Progenitor cell of endocrine pancreas (in vitro differentiated cells): Measurements from ENCODE around the gene MACF1. TPM values are rescaled to one million over a fixed set of nuclear protein-coding genes. Genes with fewer than 3 reads are reported as not detected.

ENCODE experiments used
- DNase-seq: peaks from one replicate; pipeline ENCODE4 v3.0.0; 2021; ENCODE audit warnings: low spot score; ENCODE audit not compliant: unreplicated experiment
- H3K27ac Mint-ChIP-seq: 2 replicates; pipeline ENCODE4 v1.8.0; 2021; ENCODE audit warnings: mild to moderate bottlenecking, moderate library complexity, mixed read lengths
- H3K27me3 Mint-ChIP-seq: 2 replicates; pipeline ENCODE4 v1.8.0; 2021; ENCODE audit warnings: mixed read lengths
- H3K36me3 Mint-ChIP-seq: 2 replicates; pipeline ENCODE4 v1.8.0; 2022; ENCODE audit warnings: mixed read lengths; ENCODE audit not compliant: insufficient read depth
- H3K4me1 Mint-ChIP-seq: 2 replicates; pipeline ENCODE4 v1.8.0; 2021; ENCODE audit warnings: low read depth, mixed read lengths
- H3K4me3 Mint-ChIP-seq: 2 replicates; pipeline ENCODE4 v1.8.0; 2021; ENCODE audit warnings: low read depth, mild to moderate bottlenecking, moderate library complexity, mixed read lengths
- H3K9me3 Mint-ChIP-seq: 2 replicates; pipeline ENCODE4 v1.8.0; 2021; ENCODE audit warnings: low read depth, mixed read lengths
- total RNA-seq: library from RNA; stranded (reverse); gene quantifications from 2 replicates; pipeline ENCODE4 v1.2.1, GENCODE V29; 2021
- TF ChIP-seq, protein P1 (sequence below): fragments of 200-600 bp; sonication (generic); IDR thresholded peaks from one replicate; pipeline ENCODE4 v1.5.0; 2021; ENCODE audit warnings: antibody characterized with exemption, mild to moderate bottlenecking; ENCODE audit not compliant: unreplicated experiment

The MACF1 gene
- total RNA-seq, 1 donor from 2014 or later, result 241 TPM

DNA sequence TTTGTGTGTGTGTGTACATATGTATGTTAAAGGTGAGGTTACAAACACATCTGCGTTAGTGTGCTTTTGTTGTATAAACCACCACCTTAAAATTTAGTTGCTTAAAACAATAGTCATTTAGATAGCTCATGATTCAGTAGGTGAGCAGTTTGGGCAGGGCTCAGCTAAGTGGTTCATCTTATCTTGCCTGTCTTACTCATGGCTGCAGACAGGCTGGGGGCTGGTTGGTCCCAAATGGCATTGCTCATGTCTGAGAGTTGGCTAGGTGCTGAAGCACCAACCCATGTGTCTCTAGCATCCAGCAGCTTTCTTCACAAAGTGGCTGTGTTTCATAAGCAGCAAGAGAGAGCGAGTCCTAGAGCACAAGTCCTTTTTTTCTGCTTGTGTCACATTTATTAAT lies 91.4 kb downstream of the MACF1 start:
- Mint-ChIP-seq H3K4me1 (no peaks in the 10 kb centered on the region), H3K27me3 (no peaks in the 10 kb centered on the region), H3K36me3 (peaks cover 30% of the 10 kb centered on the region), H3K9me3 (no peaks in the 10 kb centered on the region), H3K27ac (no peak overlapping the region), H3K4me3 (no peak overlapping the region)
- DNase-seq, result no peak
- TF ChIP-seq, protein P1, sequence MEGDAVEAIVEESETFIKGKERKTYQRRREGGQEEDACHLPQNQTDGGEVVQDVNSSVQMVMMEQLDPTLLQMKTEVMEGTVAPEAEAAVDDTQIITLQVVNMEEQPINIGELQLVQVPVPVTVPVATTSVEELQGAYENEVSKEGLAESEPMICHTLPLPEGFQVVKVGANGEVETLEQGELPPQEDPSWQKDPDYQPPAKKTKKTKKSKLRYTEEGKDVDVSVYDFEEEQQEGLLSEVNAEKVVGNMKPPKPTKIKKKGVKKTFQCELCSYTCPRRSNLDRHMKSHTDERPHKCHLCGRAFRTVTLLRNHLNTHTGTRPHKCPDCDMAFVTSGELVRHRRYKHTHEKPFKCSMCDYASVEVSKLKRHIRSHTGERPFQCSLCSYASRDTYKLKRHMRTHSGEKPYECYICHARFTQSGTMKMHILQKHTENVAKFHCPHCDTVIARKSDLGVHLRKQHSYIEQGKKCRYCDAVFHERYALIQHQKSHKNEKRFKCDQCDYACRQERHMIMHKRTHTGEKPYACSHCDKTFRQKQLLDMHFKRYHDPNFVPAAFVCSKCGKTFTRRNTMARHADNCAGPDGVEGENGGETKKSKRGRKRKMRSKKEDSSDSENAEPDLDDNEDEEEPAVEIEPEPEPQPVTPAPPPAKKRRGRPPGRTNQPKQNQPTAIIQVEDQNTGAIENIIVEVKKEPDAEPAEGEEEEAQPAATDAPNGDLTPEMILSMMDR, result no peak

- H3K9me3 Mint-ChIP-seq, result no peaks in the 10 kb centered on the region
- peaks cover 28% of the 10 kb centered on the region for H3K36me3 Mint-ChIP-seq
- no peak for DNase-seq
- no peaks in the 10 kb centered on the region for H3K4me1 Mint-ChIP-seq
- H3K27me3 Mint-ChIP-seq, result no peaks in the 10 kb centered on the region
- no peak overlapping the region for H3K4me3 Mint-ChIP-seq
- peak overlapping the region; percentile 69 for H3K27ac Mint-ChIP-seq
- TF ChIP-seq, protein P1, result no peak
These were observed 93.1 kb downstream of the MACF1 start for GRCh38 chr1:39297551-39297950.

DNA sequence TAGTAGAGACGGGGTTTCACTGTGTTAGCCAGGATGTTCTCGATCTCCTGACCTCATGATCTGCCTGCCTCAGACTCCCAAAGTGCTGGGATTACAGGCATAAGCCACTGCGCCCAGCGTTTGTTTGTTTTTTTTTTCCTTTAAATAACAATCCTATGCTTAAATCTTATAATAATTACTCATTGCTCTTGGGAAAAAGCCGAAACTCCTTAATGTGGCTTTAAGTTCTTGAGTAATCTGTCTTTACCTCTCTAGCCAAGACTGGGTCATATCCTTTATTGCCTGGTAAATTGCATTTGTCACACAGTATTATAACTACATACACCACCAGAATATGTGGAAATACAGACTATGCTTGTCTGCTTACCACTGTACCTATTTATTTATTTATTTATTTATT lies 97.1 kb downstream of the MACF1 start:
- Mint-ChIP-seq H3K4me1 (no peaks in the 10 kb centered on the region), H3K4me3 (no peak overlapping the region), H3K36me3 (peaks cover 40% of the 10 kb centered on the region), H3K27ac (no peak overlapping the region), H3K27me3 (no peaks in the 10 kb centered on the region), H3K9me3 (no peaks in the 10 kb centered on the region)
- no peak for DNase-seq
- TF ChIP-seq, protein P1, result no peak

- Mint-ChIP-seq H3K4me3 (no peak overlapping the region), H3K4me1 (no peaks in the 10 kb centered on the region), H3K27ac (peak overlapping the region; percentile 15), H3K27me3 (no peaks in the 10 kb centered on the region), H3K36me3 (peaks cover 34% of the 10 kb centered on the region), H3K9me3 (no peaks in the 10 kb centered on the region)
- TF ChIP-seq, protein P1, result no peak
- no peak for DNase-seq
These were observed 101.1 kb downstream of the MACF1 start for GRCh38 chr1:39305555-39305954.

DNA sequence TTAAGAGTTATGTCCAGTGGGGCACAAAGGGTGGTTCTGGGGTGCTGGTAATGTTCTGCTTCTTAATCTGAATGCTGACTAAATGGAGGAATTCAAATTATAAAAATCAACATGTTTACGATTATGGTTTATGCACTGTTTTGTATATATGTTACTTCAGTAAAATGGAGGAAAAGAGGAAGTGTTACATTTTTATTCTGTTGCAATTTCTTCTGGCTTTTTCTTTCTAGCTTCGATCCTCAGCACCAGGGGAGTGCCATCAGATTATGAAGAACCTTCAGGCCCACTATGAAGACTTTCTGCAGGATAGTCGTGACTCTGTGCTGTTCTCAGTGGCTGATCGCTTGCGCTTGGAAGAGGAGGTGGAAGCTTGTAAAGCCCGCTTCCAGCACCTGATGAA lies 105.5 kb downstream of the MACF1 start:
- Mint-ChIP-seq H3K27ac (no peak overlapping the region), H3K36me3 (peaks cover 27% of the 10 kb centered on the region), H3K27me3 (no peaks in the 10 kb centered on the region), H3K9me3 (no peaks in the 10 kb centered on the region), H3K4me3 (no peak overlapping the region), H3K4me1 (no peaks in the 10 kb centered on the region)
- no peak for DNase-seq
- TF ChIP-seq, protein P1, result no peak
